DMS153 treated with DMSO at 0.1 percent for 48 hours (cell line): ENCODE results near the gene MACROD2.

Experiments
- DNase-seq: peaks from one replicate; lab custom pipeline; 2025; ENCODE audit not compliant: unreplicated experiment; lab: John Stamatoyannopoulos, UW

MACROD2 gene

DNA sequence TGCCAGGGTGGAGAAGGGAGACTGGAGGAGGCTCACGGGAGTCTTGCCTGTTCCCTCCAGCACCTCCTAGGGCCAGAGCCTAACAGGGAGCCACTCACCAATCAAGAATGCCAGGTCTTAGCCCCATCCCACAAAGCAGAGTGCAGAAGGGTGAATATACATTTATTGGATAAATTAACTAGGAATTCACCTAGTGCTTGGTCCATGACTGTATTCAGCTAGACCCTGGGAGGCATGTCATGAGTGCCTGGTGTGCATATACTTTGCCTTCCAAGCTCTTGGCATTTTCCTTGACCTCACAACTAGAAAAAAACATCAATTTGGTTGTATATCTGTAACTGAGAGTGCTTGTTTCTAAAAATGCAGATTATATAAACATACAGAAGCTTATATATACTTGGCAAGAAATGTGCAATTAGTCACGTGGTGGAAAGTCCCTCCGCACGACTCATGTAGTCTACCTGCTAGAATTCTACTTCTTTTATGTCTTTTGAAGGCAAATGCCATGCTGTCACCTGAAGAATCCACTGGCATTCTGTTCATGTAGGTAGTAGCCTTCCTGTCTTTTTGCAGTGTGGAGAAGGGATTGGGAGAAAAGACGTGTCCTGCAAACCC, 1586.9 kb downstream of the MACROD2 start:
- DNase-seq = no peak

DNA sequence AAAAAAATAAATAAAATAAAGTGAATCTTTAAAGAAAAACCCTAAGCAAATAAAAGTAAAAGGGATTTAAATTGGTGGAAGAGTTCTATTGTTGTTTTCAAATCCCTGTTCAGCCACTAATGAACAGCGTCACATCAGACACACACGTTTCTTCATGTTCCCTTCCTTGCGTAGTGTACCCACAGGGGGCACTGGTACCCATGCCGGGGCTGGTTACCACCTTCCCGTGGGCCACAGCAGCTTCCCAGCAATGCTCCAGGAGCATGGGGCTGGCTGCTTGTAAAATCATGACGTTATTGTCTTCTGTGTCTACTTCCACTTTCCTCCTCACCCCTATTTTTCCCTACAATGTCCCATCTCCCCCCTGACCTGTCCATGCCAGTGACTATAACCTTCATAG, 1589.2 kb downstream of the MACROD2 start:
- DNase-seq = no peak

DNA sequence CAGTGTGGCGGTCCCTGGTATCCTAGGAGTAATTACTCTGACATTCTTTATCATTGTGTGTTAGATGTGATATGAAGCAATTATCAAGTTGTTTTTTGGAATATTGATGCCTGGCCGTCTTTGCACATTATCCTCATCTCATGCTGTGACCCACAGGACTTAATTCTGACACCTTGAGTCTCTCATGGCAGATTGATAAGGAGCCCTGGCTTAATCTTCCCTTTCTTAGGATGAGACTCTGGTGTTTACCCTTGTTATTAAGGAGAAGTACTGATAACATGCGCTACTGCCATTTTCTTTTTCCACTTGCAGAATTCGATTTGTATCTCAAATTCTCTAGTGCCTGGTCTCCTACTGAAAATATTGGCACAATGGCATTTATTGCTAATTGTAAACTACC, 1597.8 kb downstream of the MACROD2 start:
- DNase-seq = no peak

DNA sequence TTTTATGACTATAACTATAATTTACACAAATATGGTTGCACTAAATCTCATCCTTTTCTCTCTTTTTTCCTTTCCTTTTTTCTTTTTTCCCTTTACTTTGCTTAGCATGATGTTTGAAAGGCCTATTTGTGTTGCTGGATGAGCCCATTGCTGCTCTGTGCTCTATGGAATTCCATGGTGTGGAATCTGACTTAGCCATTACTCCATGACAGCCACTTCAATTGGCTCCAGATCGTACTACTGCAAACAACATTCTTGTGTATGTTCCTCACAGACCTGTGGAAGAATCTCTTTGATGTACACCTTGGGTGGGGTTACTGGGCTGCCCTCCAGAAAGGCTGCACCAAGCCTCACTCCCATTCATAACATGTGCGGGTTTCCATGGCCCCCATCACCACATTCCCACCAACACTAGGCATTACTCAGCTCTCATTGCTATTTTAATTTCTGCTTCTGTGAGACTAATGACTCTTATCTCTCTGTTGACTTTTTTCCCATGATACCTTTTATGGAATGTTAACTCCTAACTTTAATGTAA, 1598.9 kb downstream of the MACROD2 start:
- no peak for DNase-seq

DNA sequence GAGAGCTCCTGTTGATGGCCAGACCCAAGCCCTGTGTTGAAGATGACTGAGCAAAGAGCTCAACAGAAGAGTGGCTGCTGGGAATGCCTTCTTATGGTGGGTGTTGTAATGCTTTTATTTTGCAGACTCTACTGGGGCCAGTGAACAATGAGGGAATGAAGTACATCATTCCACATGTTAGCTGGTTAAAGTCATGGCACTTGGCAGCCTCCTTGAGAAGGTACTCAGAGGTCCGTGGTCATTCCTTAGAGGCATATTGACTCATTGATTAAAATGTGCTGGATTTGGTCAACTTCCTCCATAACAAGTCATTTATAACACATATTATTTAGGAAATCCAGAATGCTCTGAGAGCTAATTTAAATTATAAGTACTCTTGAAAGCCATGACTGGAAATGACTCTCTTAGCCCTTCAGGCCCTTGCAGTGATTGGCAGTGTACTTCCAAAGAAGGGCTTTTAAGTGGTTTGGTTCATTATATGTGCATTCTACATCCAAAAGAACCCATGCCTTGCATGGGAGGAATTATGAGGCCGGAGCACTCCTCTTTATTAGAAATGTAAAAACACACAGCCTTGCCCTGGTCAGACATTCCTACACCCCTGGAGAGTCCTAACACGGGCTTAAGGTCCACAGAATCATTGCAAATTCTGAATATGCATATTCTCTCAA, 1601.0 kb downstream of the MACROD2 start:
- no peak for DNase-seq

DNA sequence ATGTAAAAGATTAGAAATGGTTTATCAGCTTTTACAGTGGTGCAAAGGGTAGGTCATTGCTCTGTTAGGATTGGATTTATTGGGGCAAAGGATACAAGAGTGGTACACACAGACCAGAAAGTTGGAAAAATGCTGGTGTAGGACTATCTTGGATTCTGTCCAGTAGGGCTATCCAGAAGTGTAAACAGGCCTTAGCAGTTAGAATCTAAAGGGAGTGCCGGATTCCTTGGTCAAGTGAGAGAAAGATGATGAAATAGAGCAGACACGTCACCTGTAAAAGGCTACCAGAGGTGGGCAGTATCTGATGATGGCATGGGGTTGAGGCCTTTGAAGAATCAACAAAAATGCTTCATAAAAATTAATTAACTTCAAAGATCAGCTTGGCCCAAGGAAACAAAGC, 1602.0 kb downstream of the MACROD2 start:
- no peak for DNase-seq

DNA sequence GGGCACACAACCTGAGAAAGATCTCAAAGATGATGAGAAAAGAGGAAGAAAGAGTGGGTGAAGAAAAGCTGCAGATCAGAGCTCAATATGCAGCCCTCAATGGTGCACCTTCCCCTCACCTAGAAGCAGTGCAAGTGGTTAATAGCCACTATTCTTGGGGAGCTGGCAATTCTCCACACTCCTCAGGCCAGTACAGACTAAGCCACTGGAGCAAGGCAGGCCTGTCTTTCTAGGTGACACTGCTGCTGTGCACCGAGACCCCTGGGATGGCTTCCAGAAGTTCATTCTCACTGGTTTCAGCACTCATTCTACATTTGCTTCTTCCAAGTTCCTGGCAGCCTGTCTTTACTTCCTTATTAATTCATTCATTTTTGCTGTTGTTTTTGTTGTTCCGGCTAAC, 1604.6 kb downstream of the MACROD2 start:
- DNase-seq = no peak

DNA sequence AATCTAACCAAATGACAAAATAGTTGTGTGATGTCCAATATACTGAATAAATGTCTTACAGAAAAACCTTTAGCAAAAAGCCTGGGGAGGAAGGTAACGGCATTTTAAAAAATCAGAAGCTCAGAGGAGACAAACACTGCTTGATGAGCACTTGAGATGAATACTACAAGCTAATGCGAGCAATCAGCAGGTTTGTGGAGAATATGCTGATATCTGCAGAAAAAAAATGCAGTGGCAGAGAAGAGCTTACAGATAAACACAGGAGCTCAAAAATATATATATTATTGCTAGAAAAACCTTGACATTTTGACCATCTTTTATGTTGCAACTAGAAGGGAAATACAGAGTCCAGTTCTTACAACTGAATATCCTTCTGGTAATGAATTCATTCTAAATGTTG, 1605.2 kb downstream of the MACROD2 start:
- DNase-seq = no peak

DNA sequence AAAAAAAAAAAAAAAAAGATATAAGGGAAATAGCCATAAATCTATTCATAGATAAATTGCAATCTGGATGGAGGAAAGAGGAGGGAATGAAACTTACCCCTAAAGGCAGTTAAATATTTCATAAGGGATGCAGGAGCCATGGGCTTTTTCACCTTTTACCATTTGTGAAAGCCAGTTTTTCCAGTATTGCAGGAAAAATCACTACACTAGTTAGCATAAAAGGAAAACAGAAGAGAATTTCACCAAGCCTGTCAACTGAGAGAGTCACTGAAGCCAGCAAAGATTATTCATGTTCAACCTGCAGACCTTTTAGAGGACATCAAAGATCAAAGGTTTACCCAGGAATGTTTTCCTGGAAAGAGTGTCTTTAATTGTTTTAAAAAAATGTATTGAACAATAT, 1608.2 kb downstream of the MACROD2 start:
- DNase-seq = no peak

DNA sequence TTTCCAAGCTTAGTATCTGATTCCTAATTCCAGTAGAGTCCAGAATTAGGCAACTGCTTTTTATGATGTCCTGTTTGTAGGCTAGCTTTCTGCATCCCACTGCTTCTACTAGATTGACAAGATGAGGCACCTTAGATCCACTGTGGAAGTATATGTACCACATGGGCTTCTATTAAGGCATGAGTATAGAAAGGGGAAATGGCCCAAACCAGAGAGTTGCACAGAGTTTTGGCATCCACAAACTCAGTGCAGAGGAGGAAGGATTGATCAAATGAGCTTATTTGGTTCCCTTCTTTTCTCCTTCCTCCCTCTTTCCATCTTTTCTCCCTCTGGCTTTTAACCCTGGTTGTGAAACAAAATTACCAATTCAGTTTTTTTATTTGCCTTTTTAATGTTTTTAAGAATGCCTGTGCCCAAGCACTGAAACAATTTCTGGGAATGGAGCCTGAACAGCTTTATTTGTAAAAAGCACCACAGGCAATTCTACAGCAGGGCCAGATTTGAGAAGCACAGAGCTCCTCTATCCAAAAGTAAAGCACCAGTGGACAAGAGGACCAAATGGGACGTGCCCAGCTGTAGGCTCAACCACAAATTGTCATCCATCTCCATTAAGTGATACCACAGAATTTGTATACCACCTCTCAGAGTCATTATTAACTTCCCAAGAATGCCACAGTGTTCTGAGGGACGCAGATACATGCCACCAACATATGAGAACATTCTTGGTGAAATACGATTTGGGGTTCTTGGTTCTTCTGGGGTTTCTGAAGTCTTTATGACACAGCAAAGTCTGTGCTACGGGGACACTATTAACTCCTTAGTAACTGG, 1608.9 kb downstream of the MACROD2 start:
- no peak for DNase-seq

DNA sequence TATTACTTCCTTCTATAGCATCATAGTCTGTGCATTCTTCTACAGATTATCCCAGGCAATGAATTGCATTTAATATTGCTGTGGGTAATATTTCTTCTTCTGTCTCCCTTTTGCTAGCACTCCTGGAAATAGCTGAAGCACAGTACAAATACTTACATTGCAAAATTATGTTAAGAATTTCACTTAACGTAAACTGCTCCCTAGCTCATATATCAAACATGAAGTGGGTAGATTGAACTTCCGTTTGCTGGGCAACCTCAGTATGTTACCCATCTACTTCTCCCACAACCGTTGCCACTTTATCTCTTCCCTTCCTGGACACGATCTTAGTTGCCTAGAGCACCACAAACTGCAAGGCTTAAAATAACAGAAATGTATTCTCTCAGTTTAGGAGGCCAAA, 1614.6 kb downstream of the MACROD2 start:
- no peak for DNase-seq

DNA sequence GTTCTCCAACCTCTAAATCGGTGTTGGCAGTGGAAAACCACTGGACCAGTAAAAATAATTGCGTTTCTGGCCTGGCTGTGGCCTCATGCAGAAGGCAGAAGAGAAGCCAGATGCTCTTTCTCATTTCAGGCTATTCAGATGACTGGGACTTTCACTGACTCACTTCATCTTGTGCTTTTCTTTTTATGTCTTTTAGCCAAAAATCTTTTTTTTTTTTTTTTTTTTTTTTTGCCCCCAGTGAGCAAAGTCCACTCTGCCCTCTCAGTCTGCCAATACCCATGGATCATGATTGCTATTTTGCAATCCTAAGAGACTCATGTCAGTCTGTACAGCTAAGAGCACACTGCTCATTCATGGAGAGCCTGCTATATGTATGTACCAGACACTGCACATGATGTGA, 1615.5 kb downstream of the MACROD2 start:
- DNase-seq = no peak

DNA sequence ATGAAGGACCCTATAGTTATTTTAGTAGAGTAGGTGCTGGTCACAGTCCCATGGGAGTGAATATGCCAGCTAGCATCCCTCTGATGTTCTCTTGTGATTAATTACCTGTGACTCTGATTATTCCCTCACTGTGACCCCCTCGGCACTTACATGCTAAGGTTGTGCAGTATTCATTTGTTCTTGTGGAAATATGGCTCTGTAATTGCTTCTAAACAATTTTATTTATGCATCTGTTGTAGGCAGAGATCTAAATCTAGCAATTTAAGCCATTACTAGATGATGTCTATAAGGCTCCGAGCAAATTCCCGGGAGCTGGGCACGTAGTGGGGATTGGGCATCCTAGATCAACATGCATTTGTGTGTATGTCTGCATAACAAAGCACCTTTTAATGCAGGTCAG, 1616.2 kb downstream of the MACROD2 start:
- no peak for DNase-seq

DNA sequence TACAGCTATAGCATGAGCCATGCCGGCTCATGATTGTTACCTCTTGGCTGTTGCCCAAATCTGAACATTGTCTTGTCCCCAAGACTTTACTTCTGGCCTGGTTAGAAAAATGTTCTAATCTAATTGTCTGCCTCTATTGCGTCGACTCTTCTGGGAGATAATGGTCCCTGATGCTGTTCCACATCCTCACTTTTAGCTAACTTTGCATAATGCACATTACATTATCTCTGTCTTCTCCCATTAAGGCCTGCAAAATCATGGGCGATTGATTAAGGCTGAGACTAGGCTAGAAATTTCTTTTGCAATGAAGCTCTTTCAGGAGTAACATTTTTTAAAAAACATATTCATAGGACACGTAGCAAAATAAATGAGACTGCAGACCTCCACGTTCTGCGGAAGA, 1616.9 kb downstream of the MACROD2 start:
- DNase-seq = no peak

DNA sequence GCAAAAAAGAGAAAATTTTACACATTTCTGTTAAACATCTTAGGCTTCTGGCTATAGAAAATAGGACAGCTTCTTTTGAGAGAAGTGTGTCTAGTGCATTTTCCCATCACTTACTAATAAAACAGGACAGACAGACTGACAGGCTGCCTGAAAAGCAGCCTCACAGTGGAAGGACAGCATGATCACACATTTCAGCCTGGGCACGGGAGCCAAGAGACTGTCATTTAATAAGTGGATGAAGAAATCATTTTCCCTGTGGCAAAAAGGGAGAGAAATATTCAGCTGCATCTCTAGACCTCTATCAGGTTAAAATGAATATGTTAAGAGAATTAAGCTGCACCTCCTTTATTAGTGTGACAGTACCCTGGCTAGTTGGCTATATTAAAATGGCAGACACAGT, 1617.5 kb downstream of the MACROD2 start:
- DNase-seq = no peak

DNA sequence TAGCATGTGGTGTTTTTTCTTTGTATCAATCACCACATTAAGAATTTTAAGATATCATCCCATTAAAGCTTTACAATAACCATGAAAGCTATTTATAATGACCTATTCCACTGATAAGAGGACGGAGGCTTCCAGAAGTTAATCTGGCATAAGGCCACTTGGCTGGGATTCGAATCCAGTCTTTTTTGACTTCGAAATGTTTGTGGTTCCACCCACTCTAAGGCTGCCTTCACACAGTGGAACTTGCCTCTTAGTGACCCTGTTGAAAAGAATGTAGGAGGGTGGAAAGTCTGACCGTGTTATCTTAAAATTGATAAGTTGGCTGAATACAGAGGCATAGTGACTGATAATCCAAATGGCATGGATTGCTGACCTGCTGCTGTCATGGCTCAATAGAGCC, 1618.2 kb downstream of the MACROD2 start:
- DNase-seq = no peak

DNA sequence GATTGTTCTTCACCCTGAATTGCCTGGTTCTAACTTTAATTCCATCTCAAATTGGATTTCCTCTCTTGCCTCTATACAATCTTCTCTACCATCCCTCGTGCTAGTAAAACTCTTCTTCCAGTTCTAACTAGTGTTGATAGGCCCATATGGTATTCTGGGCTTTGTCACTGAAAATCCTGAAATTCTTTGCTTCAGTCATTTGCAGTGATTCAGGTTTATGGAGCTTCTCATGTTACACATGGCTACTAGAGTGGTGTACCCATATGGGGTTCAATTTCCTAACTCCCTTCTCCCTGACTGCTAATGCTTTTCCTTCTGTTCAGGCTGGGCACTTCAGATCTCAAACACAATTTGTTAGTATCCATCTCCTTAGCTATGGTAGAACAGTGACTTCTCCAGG, 1621.3 kb downstream of the MACROD2 start:
- DNase-seq = no peak

DNA sequence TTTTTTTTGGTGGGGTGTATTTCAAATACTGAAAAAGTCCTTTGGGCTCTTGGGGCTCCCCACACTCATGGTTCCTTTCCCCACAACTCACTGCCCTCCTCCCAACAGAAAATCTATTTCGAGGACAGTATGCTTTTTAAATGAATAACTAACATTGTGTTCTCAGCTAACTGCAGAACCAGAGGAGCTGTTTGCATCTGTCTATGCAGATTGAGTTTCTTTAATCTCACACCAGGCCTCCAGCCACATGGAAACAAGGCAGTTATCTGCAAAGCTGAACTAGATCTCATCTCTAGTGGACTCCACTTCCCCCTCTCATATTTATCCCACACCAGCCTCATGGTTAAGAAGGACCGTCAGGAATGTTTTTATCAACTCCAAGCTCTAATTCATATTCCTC, 1622.8 kb downstream of the MACROD2 start:
- no peak for DNase-seq

DNA sequence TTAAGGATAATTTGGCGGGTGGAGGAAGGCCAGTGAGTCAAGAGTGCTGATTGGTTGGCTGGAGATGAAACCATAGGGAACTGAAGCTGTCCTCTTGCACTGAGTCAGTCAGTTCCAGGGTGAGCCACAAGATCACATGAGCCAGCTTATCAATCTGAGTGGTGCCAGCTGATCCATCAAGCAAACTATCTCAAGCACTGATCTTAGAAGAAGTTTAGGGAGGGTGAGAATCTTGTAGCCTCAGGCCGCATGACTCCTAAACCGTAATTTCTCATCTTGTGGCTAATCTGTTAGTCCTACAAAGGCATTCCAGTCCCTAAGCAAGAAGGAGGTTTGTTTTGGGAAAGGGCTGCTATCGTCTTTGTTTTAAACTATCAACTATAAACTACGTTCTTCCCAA, 1623.6 kb downstream of the MACROD2 start:
- no peak for DNase-seq

DNA sequence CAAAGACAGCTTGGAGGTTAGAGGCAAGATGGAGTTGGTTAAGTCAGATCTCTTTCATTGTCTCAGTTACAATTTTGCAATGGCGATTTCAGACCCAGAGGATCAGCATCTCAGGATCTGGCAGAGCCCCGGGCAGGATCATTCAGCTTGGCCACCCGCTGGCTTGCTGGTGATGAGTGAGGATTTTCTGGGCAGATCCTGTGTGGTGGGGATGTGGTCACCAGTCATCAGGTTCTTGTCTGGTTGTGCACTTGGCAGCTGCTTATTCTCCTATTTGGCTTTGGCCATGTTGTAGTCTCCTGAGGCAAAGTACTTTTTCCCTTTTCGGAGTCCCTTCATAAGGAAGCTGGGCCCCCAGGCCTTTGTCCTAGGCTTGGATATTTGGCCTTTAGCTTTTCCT, 1624.0 kb downstream of the MACROD2 start:
- DNase-seq = no peak

DNA sequence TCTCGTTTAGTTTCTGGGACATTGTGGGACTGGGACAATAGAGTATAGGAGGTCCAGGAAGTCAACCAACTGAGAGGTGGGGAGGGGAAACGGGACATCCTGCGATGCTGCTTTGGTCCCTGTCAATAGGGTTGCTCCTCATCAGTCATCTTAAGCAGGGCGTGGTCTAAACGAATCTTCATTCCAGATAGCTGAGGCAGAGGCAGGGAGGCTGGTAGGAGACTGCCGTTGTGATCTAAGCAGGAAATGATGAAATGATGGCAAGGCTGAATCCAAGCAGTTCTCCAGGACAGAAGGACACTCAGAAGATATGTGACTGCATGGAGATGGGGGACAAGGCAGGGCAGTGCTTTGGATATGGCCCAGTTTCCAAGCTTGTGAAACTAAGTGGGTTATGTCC, 1624.5 kb downstream of the MACROD2 start:
- no peak for DNase-seq

DNA sequence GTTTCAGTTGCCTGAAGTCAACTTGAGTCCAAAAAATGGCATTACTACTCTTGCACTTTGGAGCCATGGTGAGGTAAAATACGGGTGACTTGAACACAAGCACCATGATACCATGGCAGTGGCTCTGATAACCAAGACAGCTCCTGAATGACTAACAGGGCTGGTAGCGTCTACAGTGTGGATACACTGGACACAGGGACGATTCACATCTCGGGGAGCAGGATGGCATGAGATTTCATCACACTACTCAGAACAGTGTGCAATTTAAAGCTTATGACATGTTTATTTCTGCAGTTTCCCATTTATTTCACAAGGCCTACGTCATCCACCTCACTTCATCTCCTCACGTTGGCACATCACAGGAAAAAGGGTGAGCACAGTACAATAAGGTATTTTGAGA, 1627.1 kb downstream of the MACROD2 start:
- no peak for DNase-seq
